IPS-15b (cell line): Measurements from ENCODE around the gene GLRX2.

Source experiments
- H3K27me3 ChIP-seq: one replicate; pipeline ENCODE4 v1.6.1; 2013; ENCODE audit warnings: low read length; ENCODE audit not compliant: control insufficient read depth, insufficient read depth
- H3K36me3 ChIP-seq: one replicate; pipeline ENCODE4 v1.6.1; 2013; ENCODE audit warnings: low read length; ENCODE audit not compliant: control insufficient read depth, insufficient read depth
- H3K4me1 ChIP-seq: one replicate; pipeline ENCODE4 v1.6.1; 2013; ENCODE audit warnings: mild to moderate bottlenecking, low read length; ENCODE audit not compliant: control insufficient read depth, insufficient read depth
- H3K4me3 ChIP-seq: one replicate; pipeline ENCODE4 v1.5.1; 2013; ENCODE audit warnings: low read depth, low read length
- H3K9ac ChIP-seq: one replicate; pipeline ENCODE4 v1.6.1; 2013; ENCODE audit warnings: low read depth, mild to moderate bottlenecking, low read length
- H3K9me3 ChIP-seq: one replicate; pipeline ENCODE4 v1.6.1; 2013; ENCODE audit warnings: mild to moderate bottlenecking, low read length; ENCODE audit not compliant: control insufficient read depth, insufficient read depth

Gene GLRX2

DNA sequence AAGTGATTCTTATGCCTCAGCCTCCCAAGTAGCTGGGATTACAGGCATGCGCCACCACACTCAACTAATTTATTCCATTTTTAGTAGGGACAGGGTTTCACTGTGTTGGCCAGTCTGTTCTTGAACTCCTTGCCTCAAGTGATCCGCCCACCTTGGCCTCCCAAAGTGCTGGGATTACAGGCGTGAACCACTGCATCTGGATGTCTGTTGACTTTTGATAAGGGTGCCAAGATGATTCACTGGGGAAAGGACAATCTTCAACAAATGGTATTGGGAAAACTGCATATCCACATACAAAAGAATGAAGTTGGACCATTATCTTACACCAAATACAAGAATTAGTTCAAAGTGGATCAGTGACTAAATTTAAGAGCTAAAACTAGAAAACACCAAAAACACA is 26.0 kb downstream of the GLRX2 start:
- H3K4me3 ChIP-seq, result no peak overlapping the region
- no peaks in the 10 kb centered on the region for H3K4me1 ChIP-seq
- no peaks in the 10 kb centered on the region for H3K27me3 ChIP-seq
- H3K9ac ChIP-seq, result no peak overlapping the region
- peaks cover 12% of the 10 kb centered on the region for H3K36me3 ChIP-seq
- H3K9me3 ChIP-seq, result no peaks in the 10 kb centered on the region

DNA sequence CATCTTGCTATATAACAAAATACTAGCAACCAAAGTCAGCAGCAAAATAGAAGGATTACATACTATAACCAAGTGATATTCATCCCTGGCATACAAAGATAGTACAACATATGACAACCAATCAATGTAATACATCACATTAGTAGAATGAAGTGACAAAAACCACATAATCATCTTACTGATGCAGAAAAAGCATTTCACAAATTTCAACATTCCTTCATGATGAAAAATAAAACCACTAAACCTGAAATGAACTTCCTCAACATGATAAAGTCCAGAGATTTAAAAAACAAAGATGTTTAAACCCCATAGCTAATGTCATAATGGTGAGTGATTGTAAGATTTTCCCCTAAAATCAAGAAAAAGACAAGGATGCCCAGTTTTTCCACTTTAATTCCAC is 27.2 kb downstream of the GLRX2 start:
- Histone ChIP-seq H3K27me3 (no peaks in the 10 kb centered on the region), H3K4me1 (no peaks in the 10 kb centered on the region), H3K9ac (no peak overlapping the region), H3K4me3 (no peak overlapping the region), H3K9me3 (no peaks in the 10 kb centered on the region), H3K36me3 (peaks cover 9% of the 10 kb centered on the region)

DNA sequence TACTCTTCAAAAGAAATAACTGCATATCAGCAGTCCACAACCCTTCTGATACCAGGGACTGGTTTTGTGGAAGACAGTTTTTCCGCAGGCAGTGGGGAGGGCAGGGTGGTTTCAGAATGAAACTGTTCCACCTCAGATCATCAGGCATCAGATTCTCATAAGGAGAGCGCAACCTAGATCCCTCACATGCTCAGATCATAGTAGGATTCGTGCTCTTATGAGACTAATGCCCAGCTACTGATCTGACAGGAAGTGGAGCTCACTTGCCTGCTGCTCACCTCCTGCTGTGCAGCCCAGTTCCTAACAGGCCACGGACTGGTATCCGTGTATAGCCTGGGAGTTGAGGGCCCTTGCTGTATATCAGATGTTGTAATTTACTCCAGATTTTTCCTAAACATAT is 34.3 kb downstream of the GLRX2 start:
- Histone ChIP-seq H3K36me3 (no peaks in the 10 kb centered on the region), H3K9me3 (no peaks in the 10 kb centered on the region), H3K4me1 (no peaks in the 10 kb centered on the region), H3K27me3 (no peaks in the 10 kb centered on the region), H3K4me3 (no peak overlapping the region), H3K9ac (no peak overlapping the region)

DNA sequence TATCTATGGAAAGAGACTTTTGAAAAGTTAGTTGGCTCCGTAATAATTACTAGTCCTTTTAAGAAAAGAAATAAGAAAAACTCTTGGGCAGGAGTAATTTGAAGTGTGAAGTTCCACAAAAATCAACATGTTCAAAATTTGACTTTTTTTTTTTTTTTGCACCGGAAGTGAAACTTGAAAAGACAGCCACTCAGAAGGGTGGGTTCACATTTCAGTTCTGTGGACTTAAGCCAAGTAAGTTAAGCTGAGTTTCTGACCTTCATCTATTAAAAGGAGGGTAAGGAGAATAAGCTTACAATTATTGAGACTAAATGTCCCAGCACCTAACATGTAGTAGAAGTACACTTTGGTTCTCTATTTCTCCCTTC is 34.8 kb downstream of the GLRX2 start:
- Histone ChIP-seq H3K27me3 (no peaks in the 10 kb centered on the region), H3K4me3 (no peak overlapping the region), H3K9ac (no peak overlapping the region)

DNA sequence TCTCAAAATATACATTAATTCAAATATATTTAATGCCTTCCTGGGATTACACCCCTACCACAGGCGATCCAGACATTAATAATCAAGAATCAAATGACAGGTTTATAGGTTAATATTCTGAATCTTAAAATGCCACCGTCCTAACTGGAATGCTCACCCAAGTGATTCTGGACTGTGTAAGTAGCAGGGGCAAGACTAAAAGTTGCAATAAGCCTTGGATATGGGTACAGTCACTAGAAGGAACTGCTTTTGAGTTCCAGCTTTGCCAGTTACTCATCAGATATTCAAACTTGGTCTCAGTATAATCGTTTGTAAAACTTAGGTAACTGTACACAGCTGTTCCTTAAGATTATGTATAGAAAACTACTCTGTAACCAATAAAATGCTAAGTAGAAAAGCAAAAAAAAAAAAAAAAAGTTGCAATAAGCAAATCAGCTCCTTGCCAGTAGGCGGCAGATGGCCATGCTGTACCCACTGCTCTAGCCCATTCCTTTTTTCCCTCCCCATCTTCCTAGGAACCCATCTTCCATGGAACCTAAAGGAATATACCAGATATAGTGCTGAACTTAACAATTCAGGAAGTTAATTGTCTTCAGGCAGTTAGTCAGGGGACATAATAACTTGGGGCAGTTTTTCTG is 35.3 kb downstream of the GLRX2 start:
- H3K27me3 ChIP-seq, result no peaks in the 10 kb centered on the region
- H3K9ac ChIP-seq, result no peak overlapping the region
- no peaks in the 10 kb centered on the region for H3K4me1 ChIP-seq
- H3K36me3 ChIP-seq, result no peaks in the 10 kb centered on the region
- H3K9me3 ChIP-seq, result no peaks in the 10 kb centered on the region
- no peak overlapping the region for H3K4me3 ChIP-seq

More for the DNA sequence above, 34.8 kb downstream of the GLRX2 start:
- Histone ChIP-seq H3K36me3 (no peaks in the 10 kb centered on the region), H3K4me1 (no peaks in the 10 kb centered on the region), H3K9me3 (no peaks in the 10 kb centered on the region)

DNA sequence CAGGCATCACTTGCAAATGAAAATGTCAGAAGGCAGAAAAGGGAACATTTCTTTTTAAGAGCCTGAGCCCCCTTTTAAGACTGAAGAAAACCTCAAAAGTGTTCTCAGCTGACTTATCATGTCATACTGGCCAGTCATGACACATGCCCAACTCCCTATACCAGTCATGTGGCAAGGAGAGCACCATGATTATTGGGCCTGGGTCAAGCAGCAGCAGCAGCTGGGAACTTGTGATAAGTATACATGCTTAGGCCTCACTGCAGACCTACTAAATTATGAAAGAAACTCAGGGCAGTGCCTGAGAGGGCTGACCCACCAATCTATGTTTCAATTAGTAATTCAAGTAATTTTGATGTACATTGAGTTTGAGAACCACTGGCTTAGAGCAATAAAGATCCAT is 37.2 kb downstream of the GLRX2 start:
- Histone ChIP-seq H3K4me3 (no peak overlapping the region), H3K27me3 (no peaks in the 10 kb centered on the region), H3K9me3 (no peaks in the 10 kb centered on the region), H3K4me1 (no peaks in the 10 kb centered on the region), H3K9ac (no peak overlapping the region), H3K36me3 (no peaks in the 10 kb centered on the region)

DNA sequence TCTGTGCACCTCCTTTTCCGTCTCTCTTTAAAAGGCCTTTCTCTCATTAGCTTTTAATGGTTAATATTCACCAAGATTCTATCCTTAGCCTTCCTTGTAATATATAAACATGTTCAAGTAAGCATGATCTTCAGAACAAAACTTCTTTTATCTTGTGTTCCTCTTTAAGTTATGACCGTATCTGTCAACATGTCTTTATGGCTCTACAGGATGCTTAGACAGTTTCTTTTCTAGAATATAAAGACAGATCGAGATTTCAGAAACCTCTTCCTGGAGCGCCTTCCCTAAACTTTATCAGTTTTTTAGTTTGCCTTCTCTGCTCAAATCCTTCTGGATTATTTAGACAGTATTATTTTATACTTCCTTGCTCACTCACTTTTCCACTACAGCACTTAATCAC is 38.6 kb downstream of the GLRX2 start:
- Histone ChIP-seq H3K9me3 (no peaks in the 10 kb centered on the region), H3K27me3 (no peaks in the 10 kb centered on the region), H3K4me1 (no peaks in the 10 kb centered on the region), H3K36me3 (no peaks in the 10 kb centered on the region), H3K9ac (no peak overlapping the region), H3K4me3 (no peak overlapping the region)

DNA sequence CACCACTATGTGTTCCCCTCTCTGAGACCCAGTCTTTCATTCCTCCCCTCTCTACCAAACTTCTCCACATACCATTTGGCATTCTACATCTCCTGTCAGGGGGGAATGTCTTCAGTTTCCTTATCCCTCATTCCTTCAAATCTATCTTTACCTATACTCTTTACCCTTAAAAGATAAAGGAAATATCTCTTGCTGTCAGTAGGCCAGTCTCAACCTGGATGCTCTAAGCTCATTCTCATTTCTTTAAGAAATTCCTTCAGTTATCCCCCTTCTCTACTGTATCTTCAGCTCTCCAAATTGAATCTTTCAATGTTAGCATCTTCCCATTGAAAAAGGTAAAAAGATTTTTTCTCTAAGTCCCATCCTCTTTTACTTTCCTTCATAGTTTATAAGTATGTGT is 39.3 kb downstream of the GLRX2 start:
- H3K4me3 ChIP-seq, result no peak overlapping the region
- H3K4me1 ChIP-seq, result no peaks in the 10 kb centered on the region
- H3K9ac ChIP-seq, result no peak overlapping the region
- H3K9me3 ChIP-seq, result no peaks in the 10 kb centered on the region
- H3K27me3 ChIP-seq, result no peaks in the 10 kb centered on the region
- no peaks in the 10 kb centered on the region for H3K36me3 ChIP-seq

DNA sequence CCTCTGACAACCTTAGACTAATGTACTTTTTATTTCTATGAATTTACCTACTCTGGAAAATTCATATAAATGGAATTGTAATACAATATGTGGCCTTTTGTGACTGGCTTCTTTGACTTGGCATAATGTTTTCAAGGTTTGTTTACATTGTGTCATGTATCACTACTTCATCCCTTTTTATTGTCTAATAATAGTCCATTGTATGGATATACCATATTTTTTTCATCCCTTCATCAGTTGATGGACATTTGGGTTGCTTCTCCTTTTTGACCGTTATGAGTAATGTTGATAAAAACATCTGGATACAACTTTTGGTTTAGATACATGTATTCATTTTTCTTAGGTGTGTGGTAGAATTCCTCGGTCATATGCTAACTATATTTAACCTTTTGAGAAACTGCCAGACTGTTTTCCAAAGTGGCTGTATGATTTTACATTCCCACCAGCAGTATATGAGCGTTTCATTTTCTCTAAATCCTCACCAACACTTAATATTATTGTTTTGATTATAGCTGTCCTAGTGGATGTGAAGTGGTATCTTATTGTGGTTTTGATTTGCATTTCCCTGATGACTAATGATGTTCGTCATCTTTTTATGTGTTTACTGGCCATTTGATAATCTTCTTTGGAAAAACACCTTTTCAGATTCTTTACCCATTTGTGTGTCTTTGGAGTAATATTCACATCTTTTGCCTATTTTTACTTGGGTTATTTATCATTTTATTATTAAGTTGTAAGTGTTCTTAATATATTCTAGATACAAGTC is 42.3 kb downstream of the GLRX2 start:
- H3K27me3 ChIP-seq, result no peaks in the 10 kb centered on the region

DNA sequence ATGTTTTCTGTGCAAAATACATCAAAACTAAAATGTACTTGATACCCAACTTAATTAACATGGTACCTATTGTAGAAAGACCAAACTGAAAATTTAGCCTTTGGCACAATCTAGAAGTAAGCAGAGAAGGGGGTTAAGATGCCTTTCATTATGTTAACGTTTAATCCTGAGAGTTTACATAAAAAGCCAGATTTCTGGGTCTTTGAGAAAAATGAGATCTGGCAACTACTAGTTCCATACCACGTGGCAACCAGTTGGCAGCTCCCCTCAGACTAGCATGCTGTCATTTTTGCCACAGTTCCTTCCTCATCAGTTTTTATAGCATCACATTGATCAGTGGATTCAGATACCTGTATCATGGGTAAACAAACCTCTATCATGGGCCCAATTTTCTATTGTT is 44.3 kb downstream of the GLRX2 start:
- H3K27me3 ChIP-seq, result no peaks in the 10 kb centered on the region
- peak overlapping the region; percentile 98 for H3K4me3 ChIP-seq
- H3K36me3 ChIP-seq, result peaks cover 3% of the 10 kb centered on the region
- peaks cover 3% of the 10 kb centered on the region for H3K4me1 ChIP-seq
- H3K9ac ChIP-seq, result peak overlapping the region; percentile 97
- no peaks in the 10 kb centered on the region for H3K9me3 ChIP-seq

More for the DNA sequence above, 42.3 kb downstream of the GLRX2 start:
- no peaks in the 10 kb centered on the region for H3K9me3 ChIP-seq
- no peak overlapping the region for H3K4me3 ChIP-seq
- H3K9ac ChIP-seq, result no peak overlapping the region
- no peaks in the 10 kb centered on the region for H3K4me1 ChIP-seq
- peaks cover 3% of the 10 kb centered on the region for H3K36me3 ChIP-seq

DNA sequence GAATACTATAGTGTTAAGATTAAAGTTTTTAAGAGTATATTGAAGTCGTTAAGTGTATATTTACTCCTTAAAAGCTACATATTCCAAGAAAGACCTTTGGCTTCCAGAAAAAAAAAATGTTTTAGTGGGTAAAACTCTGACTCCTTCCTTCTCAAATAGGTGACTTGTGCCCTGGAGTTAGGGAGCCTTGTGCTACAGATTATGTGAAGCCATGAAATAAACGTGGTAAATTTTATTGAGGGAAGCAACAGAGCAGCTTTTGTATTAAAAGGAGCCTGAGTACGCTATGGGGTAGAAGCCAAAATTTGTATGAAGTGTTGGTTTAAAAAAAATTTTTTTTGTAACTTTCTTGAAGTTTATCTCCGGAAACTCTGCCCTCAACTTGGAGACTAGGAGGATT is 44.8 kb downstream of the GLRX2 start:
- Histone ChIP-seq H3K36me3 (peaks cover 3% of the 10 kb centered on the region), H3K9ac (peak overlapping the region; percentile 97), H3K9me3 (no peaks in the 10 kb centered on the region), H3K4me1 (peaks cover 3% of the 10 kb centered on the region), H3K27me3 (no peaks in the 10 kb centered on the region), H3K4me3 (peak overlapping the region; percentile 98)

DNA sequence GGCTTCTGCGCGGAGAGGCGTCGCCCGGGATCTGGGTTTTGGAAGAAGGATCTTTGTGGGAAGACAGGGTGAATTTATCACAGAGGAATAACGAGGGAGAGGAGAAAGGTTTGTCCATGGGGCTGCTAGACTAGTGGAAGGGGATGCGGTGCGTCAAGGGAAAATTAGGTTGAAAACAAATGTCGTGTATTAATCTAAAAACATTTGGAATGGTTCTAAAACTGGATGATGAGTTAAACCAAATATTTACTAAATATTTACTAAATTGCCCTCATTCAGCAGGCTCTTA is 45.2 kb downstream of the GLRX2 start:
- Histone ChIP-seq H3K27me3 (no peaks in the 10 kb centered on the region), H3K4me3 (peak overlapping the region; percentile 98), H3K36me3 (peaks cover 3% of the 10 kb centered on the region), H3K4me1 (peaks cover 3% of the 10 kb centered on the region), H3K9me3 (no peaks in the 10 kb centered on the region), H3K9ac (peak overlapping the region; percentile 97)
